ENCODE results near the gene SPAG6.

Gene SPAG6

GRCh38 chr10:22460101-22460500 is 114.8 kb downstream of the SPAG6 start:
- DNase-seq (ENCODE audit: low read depth) = no peak

- DNase-seq (ENCODE audit: low read depth) = no peak
Observed at GRCh38 chr10:22460531-22461403, 115.5 kb downstream of the SPAG6 start.

- no peak for DNase-seq (ENCODE audit: low read depth)
Observed at GRCh38 chr10:22461891-22462290, 116.6 kb downstream of the SPAG6 start.

- DNase-seq (ENCODE audit: low read depth) = no peak
Observed at GRCh38 chr10:22463255-22463654, 118.0 kb downstream of the SPAG6 start.

GRCh38 chr10:22464966-22465629 is 119.8 kb downstream of the SPAG6 start:
- DNase-seq (ENCODE audit: low read depth) = no peak

GRCh38 chr10:22466763-22467334 is 121.6 kb downstream of the SPAG6 start:
- DNase-seq (ENCODE audit: low read depth) = no peak
